IMR-90 (cell line): ENCODE results near the gene CTNNA1. TPM values are rescaled to one million over a fixed set of nuclear protein-coding genes. Genes with fewer than 3 reads are reported as not detected.

ENCODE experiments used
- ATAC-seq: fragments of 200-7000 bp; cut with Tn5 transposase; 2 replicates; pipeline ENCODE4 v1.9.1; 2020; ENCODE audit warnings: low read depth, mild to moderate bottlenecking, moderate library complexity
- BruUV-seq: library from RNA; stranded (reverse); fragments of 400-500 nt; replicated peaks from 2 replicates; lab custom pipeline; 2021; lab: Mats Ljungman, UMichigan
- CTCF ChIA-PET: fragments of 300-600 bp; formaldehyde crosslinking; extraction: SDS; loops from one replicate; lab custom pipeline; 2021; ENCODE audit warnings: antibody characterized with exemption; lab: Yijun Ruan, JAX
- POLR2A ChIA-PET: fragments of 300-600 bp; sonication (Branson Sonifier 250); formaldehyde crosslinking; loops from one replicate; lab custom pipeline; 2022; ENCODE audit warnings: antibody characterized with exemption; ENCODE audit not compliant: unreplicated experiment; lab: Charles Lee
- DNase-seq: peaks from one replicate; pipeline ENCODE4 v3.0.0; 2013
- H2AFZ ChIP-seq: replicated peaks from 2 replicates; pipeline ENCODE3; 2013; ENCODE audit warnings: low read length, mild to moderate bottlenecking; ENCODE audit not compliant: poor library complexity
- H2AK5ac ChIP-seq: 2 replicates; pipeline ENCODE4 v1.6.1; 2013; ENCODE audit warnings: low read depth, low read length, inconsistent platforms
- H2AK9ac ChIP-seq: replicated peaks from 2 replicates; pipeline ENCODE3; 2013; ENCODE audit warnings: mild to moderate bottlenecking, low read depth, low read length, moderate library complexity; ENCODE audit not compliant: poor library complexity
- H2BK120ac ChIP-seq: 2 replicates; pipeline ENCODE4 v1.6.1; 2013; ENCODE audit warnings: low read depth, low read length, inconsistent platforms
- H2BK15ac ChIP-seq: 3 replicates; pipeline ENCODE4 v1.6.1; 2013; ENCODE audit warnings: low read depth, low read length, inconsistent platforms
- H2BK20ac ChIP-seq: 2 replicates; pipeline ENCODE4 v1.6.1; 2013; ENCODE audit warnings: low read depth, mild to moderate bottlenecking, inconsistent platforms, low read length, moderate library complexity
- H2BK5ac ChIP-seq: 2 replicates; pipeline ENCODE4 v1.6.1; 2013; ENCODE audit warnings: mild to moderate bottlenecking, low read depth, low read length, inconsistent platforms; ENCODE audit not compliant: poor library complexity, severe bottlenecking
- H3K14ac ChIP-seq: replicated peaks from 2 replicates; pipeline ENCODE4 v1.6.1; 2013; ENCODE audit warnings: low read depth, low read length, inconsistent platforms
- H3K18ac ChIP-seq: 2 replicates; pipeline ENCODE4 v1.6.1; 2013; ENCODE audit warnings: low read depth, low read length, control low read depth
- H3K23ac ChIP-seq: 2 replicates; pipeline ENCODE4 v1.6.1; 2013; ENCODE audit warnings: low read depth, low read length, inconsistent platforms
- H3K27ac ChIP-seq: 2 replicates; pipeline ENCODE4 v1.5.1; 2013; ENCODE audit warnings: mild to moderate bottlenecking, control low read depth, low read length; ENCODE audit not compliant: insufficient read depth
- H3K27me3 ChIP-seq: 2 replicates; pipeline ENCODE4 v1.6.1; 2013; ENCODE audit warnings: low read length; ENCODE audit not compliant: control insufficient read depth, insufficient read depth
- H3K36me3 ChIP-seq: 2 replicates; pipeline ENCODE4 v1.6.1; 2013; ENCODE audit warnings: low read length, mixed read lengths; ENCODE audit not compliant: control insufficient read depth, insufficient read depth
- H3K4ac ChIP-seq: 2 replicates; pipeline ENCODE4 v1.6.1; 2013; ENCODE audit warnings: low read depth, low read length, inconsistent platforms
- H3K4me1 ChIP-seq: 2 replicates; pipeline ENCODE4 v1.6.1; 2013; ENCODE audit warnings: low read length, mixed read lengths; ENCODE audit not compliant: control insufficient read depth, insufficient read depth
- H3K4me2 ChIP-seq: 2 replicates; pipeline ENCODE4 v1.6.1; 2013; ENCODE audit warnings: low read depth, mild to moderate bottlenecking, control low read depth, low read length, moderate library complexity
- H3K4me3 ChIP-seq: 2 replicates; pipeline ENCODE4 v1.5.1; 2013; ENCODE audit warnings: low read depth, mild to moderate bottlenecking, control low read depth, low read length, moderate library complexity; ENCODE audit not compliant: insufficient read depth
- H3K56ac ChIP-seq: 2 replicates; pipeline ENCODE4 v1.6.1; 2013; ENCODE audit warnings: low read length, inconsistent platforms; ENCODE audit not compliant: insufficient read depth; ENCODE audit errors: extremely low read depth
- H3K79me1 ChIP-seq, 2 experiments: 2 replicates each; pipeline ENCODE4 v1.6.1; 2013; ENCODE audit warnings: low read length in 2 of 2, inconsistent platforms in 1 of 2, low read depth in 1 of 2
- H3K9ac ChIP-seq: 2 replicates; pipeline ENCODE4 v1.6.1; 2013; ENCODE audit warnings: low read depth, low read length, control low read depth
- H3K9me1 ChIP-seq: 2 replicates; pipeline ENCODE4 v1.6.1; 2013; ENCODE audit warnings: low read length, inconsistent platforms; ENCODE audit not compliant: insufficient read depth
- H3K9me3 ChIP-seq: 2 replicates; pipeline ENCODE4 v1.6.1; 2013; ENCODE audit warnings: low read length; ENCODE audit not compliant: control insufficient read depth, insufficient read depth
- H4K20me1 ChIP-seq: 2 replicates; pipeline ENCODE4 v1.6.1; 2013; ENCODE audit warnings: low read length, inconsistent platforms; ENCODE audit not compliant: insufficient read depth
- H4K5ac ChIP-seq: 2 replicates; pipeline ENCODE4 v1.6.1; 2013; ENCODE audit warnings: mild to moderate bottlenecking, low read depth, low read length, control low read depth
- H4K8ac ChIP-seq, 2 experiments: 2 replicates each; pipeline ENCODE4 v1.6.1; 2013; ENCODE audit warnings: low read depth in 2 of 2, low read length in 2 of 2, control low read depth in 1 of 2, inconsistent platforms in 1 of 2
- H4K91ac ChIP-seq: 2 replicates; pipeline ENCODE4 v1.6.1; 2013; ENCODE audit warnings: low read depth, low read length, inconsistent platforms; ENCODE audit not compliant: insufficient read depth
- BHLHE40 ChIP-seq: fragments of 150-350 bp; IDR thresholded peaks from 2 replicates; pipeline ENCODE4 v1.6.1; 2016; ENCODE audit warnings: mild to moderate bottlenecking, low read depth, low read length
- CEBPB ChIP-seq: IDR thresholded peaks from 2 replicates; pipeline ENCODE4 v1.6.1; 2012; ENCODE audit warnings: low read depth, low read length, improper control_type of control experiment
- CHD1 ChIP-seq: IDR thresholded peaks from 2 replicates; pipeline ENCODE4 v1.6.1; 2012; ENCODE audit warnings: low read depth, low read length, improper control_type of control experiment
- CTCF ChIP-seq: conservative IDR thresholded peaks from 2 replicates; pipeline ENCODE4 v1.5.1; 2012; ENCODE audit warnings: mild to moderate bottlenecking, low read depth, low read length, improper control_type of control experiment
- ELK1 ChIP-seq: fragments of 150-350 bp; IDR thresholded peaks from 2 replicates; pipeline ENCODE4 v1.6.1; 2016; ENCODE audit warnings: low read depth, mild to moderate bottlenecking, low read length, moderate library complexity, borderline replicate concordance
- FOS ChIP-seq: fragments of 150-350 bp; IDR thresholded peaks from 2 replicates; pipeline ENCODE4 v1.6.1; 2016; ENCODE audit warnings: low read depth, low read length
- MAFK ChIP-seq: IDR thresholded peaks from 2 replicates; pipeline ENCODE4 v1.6.1; 2012; ENCODE audit warnings: low read depth, low read length, improper control_type of control experiment
- MAZ ChIP-seq: IDR thresholded peaks from 2 replicates; pipeline ENCODE4 v1.6.1; 2012; ENCODE audit warnings: low read depth, mild to moderate bottlenecking, low read length, improper control_type of control experiment, moderate library complexity, borderline replicate concordance
- MXI1 ChIP-seq: IDR thresholded peaks from 2 replicates; pipeline ENCODE4 v1.6.1; 2012; ENCODE audit warnings: low read depth, mild to moderate bottlenecking, low read length, moderate library complexity, borderline replicate concordance
- NFE2L2 ChIP-seq: fragments of 150-350 bp; IDR thresholded peaks from 2 replicates; pipeline ENCODE4 v1.6.1; 2016; ENCODE audit warnings: low read depth, mild to moderate bottlenecking, low read length
- POLR2A ChIP-seq: IDR thresholded peaks from 2 replicates; pipeline ENCODE4 v1.6.1; 2012; ENCODE audit warnings: mild to moderate bottlenecking, low read depth, low read length
- RAD21 ChIP-seq: IDR thresholded peaks from 2 replicates; pipeline ENCODE4 v1.6.1; 2012; ENCODE audit warnings: low read length, improper control_type of control experiment
- RCOR1 ChIP-seq: IDR thresholded peaks from 2 replicates; pipeline ENCODE4 v1.6.1; 2012; ENCODE audit warnings: mild to moderate bottlenecking, low read length, improper control_type of control experiment; ENCODE audit not compliant: insufficient replicate concordance
- RFX5 ChIP-seq: IDR thresholded peaks from 2 replicates; pipeline ENCODE4 v1.8.0; 2012; ENCODE audit warnings: low read depth, mild to moderate bottlenecking, low read length, moderate library complexity
- SMC3 ChIP-seq: fragments of 150-350 bp; IDR thresholded peaks from 2 replicates; pipeline ENCODE4 v1.6.1; 2016; ENCODE audit warnings: low read depth, mild to moderate bottlenecking, antibody characterized with exemption, low read length, moderate library complexity
- USF2 ChIP-seq: fragments of 150-350 bp; IDR thresholded peaks from 2 replicates; pipeline ENCODE4 v1.6.1; 2017; ENCODE audit warnings: mild to moderate bottlenecking, antibody characterized with exemption, low read length, low read depth
- WGBS, 2 experiments: methylation state at CpG; one replicate each; pipeline versions ENCODE4 v1.1.5 to v1.1.7; 2013; ENCODE audit warnings: missing lambda C conversion rate in 2 of 2; ENCODE audit not compliant: insufficient read length in 1 of 2; ENCODE audit errors: extremely low coverage in 2 of 2; 5-methylcytosine and 5-hydroxymethylcytosine counted together
- dilution Hi-C: fragments of 300-500 bp; cut with HindIII; formaldehyde crosslinking; loops from one replicate; pipeline ENCODE4 v1.14.3; 2018; ENCODE audit warnings: low sequenced_read_pairs; ENCODE audit not compliant: unreplicated experiment
- in situ Hi-C: fragments of 300-500 bp; cut with MboI; formaldehyde crosslinking; loops from 3 replicates; pipeline ENCODE4 v1.14.3; 2019; ENCODE audit warnings: low sequenced_read_pairs, inconsistent platforms, mixed read lengths
- intact Hi-C: fragments of 100-400 bp; cut with micrococcal nuclease; formaldehyde crosslinking; loops from 2 replicates; pipeline ENCODE4 v1.10.0; 2022
- polyA plus RNA-seq, 3 experiments: library from polyadenylated mRNA; depleted of rRNA; stranded (reverse); fragments of >200 nt; gene quantifications; 2 replicates each; pipeline ENCODE4 v1.2.3, GENCODE V29; 2012; ENCODE audit warnings: low replicate concordance in 1 of 3
- total RNA-seq: library from RNA; depleted of rRNA; stranded (reverse); fragments of >200 nt; gene quantifications from 2 replicates; pipeline ENCODE4 v1.2.3, GENCODE V29; 2012

The CTNNA1 gene
- total and polyA plus RNA-seq, 2 of the 4 experiments (the other 2 are of a cell fraction): 220 to 471 TPM

- POLR2A ChIA-PET: no interaction called here
- no peak for ATAC-seq
Measured at GRCh38 chr5:138920181-138920580, 167.0 kb downstream of the CTNNA1 start.

More at GRCh38 chr5:138920181-138920580, 167.0 kb downstream of the CTNNA1 start:
- no peak overlapping the region for H2BK5ac ChIP-seq
- peaks cover 12% of the 10 kb centered on the region; the same call in 1 of the 2 replicates for H3K9me1 ChIP-seq
- H4K5ac ChIP-seq: no peak overlapping the region
- no peak overlapping the region for H4K91ac ChIP-seq
- no peak overlapping the region for H3K23ac ChIP-seq
- H4K8ac ChIP-seq: no peak overlapping the region
- H2BK120ac ChIP-seq: no peak overlapping the region
- intact Hi-C loops: loop anchor here (5.0 kb wide), 1 partner anchor 342 kb away; no protein-coding TSS in a partner anchor
- no peak overlapping the region for H2BK15ac ChIP-seq
- no peak overlapping the region for H3K9ac ChIP-seq
- dilution Hi-C loops: no loop called here
- H3K27me3 ChIP-seq: no peaks in the 10 kb centered on the region
- no peaks in the 10 kb centered on the region for H3K9me3 ChIP-seq
- in situ Hi-C loops: no loop called here
- H3K27ac ChIP-seq: no peak overlapping the region
- 94% methylated on average over 5 of the region's 8 CpGs; no CpG with 5 or more reads in 1 of the 2 experiments for WGBS, 2 experiments
- H2AK9ac ChIP-seq: no peak overlapping the region
- no peak for DNase-seq
- no peak overlapping the region for H2BK20ac ChIP-seq
- H3K4me3 ChIP-seq: no peak overlapping the region
- H3K18ac ChIP-seq: no peak overlapping the region
- no peak overlapping the region for H2AK5ac ChIP-seq
- no peaks in the 10 kb centered on the region; the same call in 1 of the 2 replicates for H3K4me1 ChIP-seq
- H3K56ac ChIP-seq: no peak overlapping the region
- BruUV-seq: no TSS peak
- no peak overlapping the region for H2AFZ ChIP-seq
- CTCF ChIA-PET: no interaction called here
- peaks cover 9% of the 10 kb centered on the region; the same call in 1 of the 2 replicates for H4K20me1 ChIP-seq
- peaks cover 26% of the 10 kb centered on the region for H3K36me3 ChIP-seq
- H3K79me1 ChIP-seq: peaks cover 15 to 59% of the 10 kb centered on the region in 2 experiments
- no peak overlapping the region for H3K14ac ChIP-seq
- H3K4ac ChIP-seq: no peak overlapping the region
- no peak overlapping the region for H3K4me2 ChIP-seq
- no peak for TF ChIP-seq MAFK
- TF ChIP-seq USF2: no peak
- TF ChIP-seq BHLHE40: no peak
- no peak for TF ChIP-seq ELK1
- no peak for TF ChIP-seq MXI1
- TF ChIP-seq CEBPB: no peak
- no peak for TF ChIP-seq RFX5
- TF ChIP-seq POLR2A: no peak
- TF ChIP-seq CHD1: no peak
- TF ChIP-seq MAZ: no peak
- no peak for TF ChIP-seq SMC3
- no peak for TF ChIP-seq RAD21
- TF ChIP-seq NFE2L2: no peak
- TF ChIP-seq RCOR1: no peak
- no peak for TF ChIP-seq FOS
- TF ChIP-seq CTCF: no peak
